Panc1 (cell line): Measurements from ENCODE around the gene HNRNPLL.

Source experiments
- REST ChIP-seq, 2 experiments: IDR thresholded peaks; 2 replicates each; pipeline ENCODE4 v1.6.1; 2011 to 2012; ENCODE audit warnings: low read depth in 2 of 2, control low read depth in 1 of 2, low read length in 1 of 2, mild to moderate bottlenecking in 1 of 2, moderate library complexity in 1 of 2; ENCODE audit not compliant: insufficient read depth in 1 of 2
- TF ChIP-seq, protein P1 (sequence below): fragments of 450-650 bp; IDR thresholded peaks from 2 replicates; pipeline ENCODE4 v1.5.1; 2017; ENCODE audit warnings: mild to moderate bottlenecking

DNA sequence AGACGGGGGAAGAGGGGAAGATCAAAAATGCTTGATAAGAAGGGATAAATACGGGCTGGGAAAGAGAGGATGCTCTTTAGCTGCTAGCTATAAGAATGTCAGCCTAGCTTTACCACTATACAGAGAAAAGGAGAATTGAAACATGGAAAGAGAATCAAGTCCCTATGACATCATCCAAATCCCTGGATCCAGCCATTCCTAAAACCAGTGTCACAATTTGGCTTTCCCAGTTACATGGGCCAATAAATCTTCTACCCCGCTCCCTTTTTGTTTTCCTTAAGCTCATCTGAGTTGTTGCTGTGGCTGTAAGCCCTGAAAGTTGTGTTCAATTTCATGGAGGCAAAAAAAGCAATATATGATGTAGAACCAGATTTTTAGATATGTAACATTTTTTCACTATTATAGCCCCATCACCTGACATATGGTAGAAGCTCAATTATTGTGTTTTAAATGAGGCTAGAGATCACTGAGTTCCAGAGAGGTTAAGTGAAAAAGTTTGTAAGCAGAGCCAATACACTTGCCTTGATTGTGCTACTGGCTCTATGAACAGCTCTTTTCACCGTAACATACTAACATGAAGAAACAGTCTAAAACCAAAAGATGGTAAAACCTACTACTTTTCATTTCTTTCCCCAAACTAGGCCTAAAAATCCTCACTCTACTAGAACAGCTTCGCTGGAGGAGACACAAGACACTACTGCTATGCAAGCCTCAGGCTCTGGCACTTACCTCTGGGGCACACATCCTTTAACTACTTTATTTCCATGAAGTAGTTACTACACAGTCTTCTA is 4.3 kb downstream of the HNRNPLL start:
- TF ChIP-seq, protein P1, sequence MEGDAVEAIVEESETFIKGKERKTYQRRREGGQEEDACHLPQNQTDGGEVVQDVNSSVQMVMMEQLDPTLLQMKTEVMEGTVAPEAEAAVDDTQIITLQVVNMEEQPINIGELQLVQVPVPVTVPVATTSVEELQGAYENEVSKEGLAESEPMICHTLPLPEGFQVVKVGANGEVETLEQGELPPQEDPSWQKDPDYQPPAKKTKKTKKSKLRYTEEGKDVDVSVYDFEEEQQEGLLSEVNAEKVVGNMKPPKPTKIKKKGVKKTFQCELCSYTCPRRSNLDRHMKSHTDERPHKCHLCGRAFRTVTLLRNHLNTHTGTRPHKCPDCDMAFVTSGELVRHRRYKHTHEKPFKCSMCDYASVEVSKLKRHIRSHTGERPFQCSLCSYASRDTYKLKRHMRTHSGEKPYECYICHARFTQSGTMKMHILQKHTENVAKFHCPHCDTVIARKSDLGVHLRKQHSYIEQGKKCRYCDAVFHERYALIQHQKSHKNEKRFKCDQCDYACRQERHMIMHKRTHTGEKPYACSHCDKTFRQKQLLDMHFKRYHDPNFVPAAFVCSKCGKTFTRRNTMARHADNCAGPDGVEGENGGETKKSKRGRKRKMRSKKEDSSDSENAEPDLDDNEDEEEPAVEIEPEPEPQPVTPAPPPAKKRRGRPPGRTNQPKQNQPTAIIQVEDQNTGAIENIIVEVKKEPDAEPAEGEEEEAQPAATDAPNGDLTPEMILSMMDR = no peak
- no peak for TF ChIP-seq REST (IDR thresholded peaks at IDR 0.05; ENCODE audit: insufficient read depth in 1 of 2, low read depth in 2 of 2, low read length in 1 of 2)
